ENCODE results near the gene RPN1. TPM values are rescaled to one million over a fixed set of nuclear protein-coding genes. Genes with fewer than 3 reads are reported as not detected.
A peak's percentile ranks its signal among the peaks of the same experiment; 100 is the strongest.

RPN1 gene
- total and polyA plus RNA-seq, 2 of the 8 experiments (the other 6 are each of a cell fraction or from before 2014, with no cell fraction given), result 165 to 211 TPM

DNA sequence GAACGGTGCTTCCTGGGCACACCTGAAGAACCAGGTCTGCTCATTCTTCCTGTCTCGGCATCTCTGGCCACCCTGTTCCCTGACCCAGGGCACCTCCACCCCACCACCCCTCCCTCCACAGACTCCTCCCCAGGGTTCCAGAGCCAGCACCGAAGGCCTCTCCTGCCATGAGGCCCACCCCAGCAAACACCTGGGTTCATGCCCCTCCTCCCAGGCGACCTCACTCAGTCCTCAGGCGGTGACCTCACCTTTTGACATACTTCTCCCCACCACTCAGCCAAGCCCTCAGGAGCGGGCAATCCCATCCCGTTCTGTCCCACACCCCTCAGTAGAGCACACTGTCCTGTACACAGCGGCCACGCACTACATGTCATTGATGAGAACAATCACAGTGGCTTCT is 72.3 kb downstream of the RPN1 start:
- H3K79me1 ChIP-seq (ENCODE audit: low read depth, low read length), result no peaks in the 10 kb centered on the region
- peaks cover 0 to 5% (median 0%) of the 10 kb centered on the region in 4 experiments; a peak in 3 of 7 replicates for H3K27me3 ChIP-seq (replicated peaks in 1 of 4; ENCODE audit: control insufficient read depth in 3 of 4, extremely low read depth in 1 of 4, insufficient read depth in 3 of 4, low read length in 3 of 4)
- H3K9ac ChIP-seq (replicated peaks in 1 of 4; ENCODE audit: extremely low read depth in 1 of 4, low read depth in 3 of 4, low read length in 3 of 4), result no peak overlapping the region
- no peak overlapping the region for H2BK12ac ChIP-seq (ENCODE audit: low read depth, low read length)
- peaks cover 0 to 7% (median 2%) of the 10 kb centered on the region in 4 experiments; a peak in 2 of 7 replicates for H3K4me1 ChIP-seq (replicated peaks in 1 of 4; ENCODE audit: control insufficient read depth in 3 of 4, insufficient read depth in 4 of 4, low read length in 3 of 4)
- no peak for FAIRE-seq
- no peaks in the 10 kb centered on the region for H4K20me1 ChIP-seq (replicated peaks in 1 of 2; ENCODE audit: control insufficient read depth in 1 of 2, insufficient read depth in 2 of 2, low read length in 2 of 2)
- no peak overlapping the region for H3K14ac ChIP-seq (ENCODE audit: insufficient read length)
- no peak overlapping the region for H3K18ac ChIP-seq (ENCODE audit: extremely low read depth, low read length)
- TF ChIP-seq RXRA (IDR thresholded peaks at IDR 0.05; ENCODE audit: insufficient read depth, low read depth, low read length) (no peak), FOSL1 (IDR thresholded peaks at IDR 0.05; ENCODE audit: insufficient read depth, low read depth, low read length) (no peak)
- H4K91ac ChIP-seq (replicated peaks; ENCODE audit: insufficient read length, low read length), result peak overlapping the region; percentile 19
- H3K27ac ChIP-seq (ENCODE audit: low read depth, low read length), result no peak overlapping the region
- H3K56ac ChIP-seq (replicated peaks; ENCODE audit: insufficient read length, low read depth, low read length), result no peak overlapping the region
- no peaks in the 10 kb centered on the region for H3K36me3 ChIP-seq (ENCODE audit: control insufficient read depth in 2 of 4, insufficient read depth in 4 of 4, low read length in 3 of 4)
- no peak overlapping the region for H2BK20ac ChIP-seq (ENCODE audit: low read length)
- no peak overlapping the region for H4K8ac ChIP-seq (ENCODE audit: extremely low read depth, insufficient read depth, low read length)
- H2AFZ ChIP-seq (ENCODE audit: low read length), result no peak overlapping the region
- H3K23ac ChIP-seq (ENCODE audit: insufficient read length), result no peak overlapping the region
- no peak for DNase-seq (ENCODE audit: low read depth in 1 of 2, low spot score in 2 of 2)
- no peak overlapping the region for H3K4me3 ChIP-seq (ENCODE audit: extremely low read depth in 1 of 4, insufficient read depth in 2 of 4, low read depth in 3 of 4, low read length in 4 of 4)
- no peaks in the 10 kb centered on the region for H3K79me2 ChIP-seq (ENCODE audit: control insufficient read depth in 1 of 2, insufficient read depth in 2 of 2, low read length in 2 of 2)
- ChIA-PET CTCF (ENCODE audit: partially characterized antibody) (interaction anchor here (0.8 to 14.5 kb wide), 3 partner anchors 11 to 94 kb away, joined by 3 to 182 read pairs (median 10); no protein-coding TSS in a partner anchor), POLR2A (ENCODE audit: partially characterized antibody) (interaction anchor here (1.1 kb wide), 1 partner anchor 146 kb away, joined by 3 read pairs; no protein-coding TSS in a partner anchor)
- no peaks in the 10 kb centered on the region; the same call in 1 of the 2 replicates for H3K23me2 ChIP-seq (ENCODE audit: low read depth, low read length)
- H2BK15ac ChIP-seq (ENCODE audit: low read length), result no peak overlapping the region
- no peak overlapping the region for H2BK120ac ChIP-seq (replicated peaks; ENCODE audit: low read depth, low read length)
- H3K4me2 ChIP-seq (ENCODE audit: insufficient read depth in 1 of 2, low read depth in 2 of 2, low read length in 2 of 2), result no peak overlapping the region
- H4K5ac ChIP-seq (ENCODE audit: insufficient read length, low read depth, low read length), result no peak overlapping the region
- no peak overlapping the region for H2BK5ac ChIP-seq (ENCODE audit: low read depth, low read length)
- no peak overlapping the region for H2AK5ac ChIP-seq (ENCODE audit: low read depth, low read length)
- WGBS, 2 experiments (ENCODE audit: extremely low coverage in 1 of 2, insufficient coverage in 1 of 2, insufficient read length in 1 of 2, insufficient replicate concordance in 2 of 2, low coverage in 1 of 2, low lambda C conversion rate in 2 of 2, missing lambda C conversion rate in 1 of 2), result 85% methylated on average over 9 of the region's 9 CpGs; no CpG with 5 or more reads in 1 of the 2 experiments
- peaks cover 4 to 6% of the 10 kb centered on the region in 2 experiments; a peak in 3 of 4 replicates for H3K9me3 ChIP-seq (ENCODE audit: insufficient read depth in 2 of 2, low read depth in 1 of 2, low read length in 1 of 2)
- no peak overlapping the region for H3K4ac ChIP-seq (replicated peaks; ENCODE audit: insufficient read length, low read depth, low read length)
